ENCODE measurements around the gene PLEKHG2. TPM values are rescaled to one million over a fixed set of nuclear protein-coding genes. Genes with fewer than 3 reads are reported as not detected.

PLEKHG2 gene
- total and polyA plus RNA-seq, 11 donors, result 8.9 to 38.5 (median 13.3) TPM

DNA sequence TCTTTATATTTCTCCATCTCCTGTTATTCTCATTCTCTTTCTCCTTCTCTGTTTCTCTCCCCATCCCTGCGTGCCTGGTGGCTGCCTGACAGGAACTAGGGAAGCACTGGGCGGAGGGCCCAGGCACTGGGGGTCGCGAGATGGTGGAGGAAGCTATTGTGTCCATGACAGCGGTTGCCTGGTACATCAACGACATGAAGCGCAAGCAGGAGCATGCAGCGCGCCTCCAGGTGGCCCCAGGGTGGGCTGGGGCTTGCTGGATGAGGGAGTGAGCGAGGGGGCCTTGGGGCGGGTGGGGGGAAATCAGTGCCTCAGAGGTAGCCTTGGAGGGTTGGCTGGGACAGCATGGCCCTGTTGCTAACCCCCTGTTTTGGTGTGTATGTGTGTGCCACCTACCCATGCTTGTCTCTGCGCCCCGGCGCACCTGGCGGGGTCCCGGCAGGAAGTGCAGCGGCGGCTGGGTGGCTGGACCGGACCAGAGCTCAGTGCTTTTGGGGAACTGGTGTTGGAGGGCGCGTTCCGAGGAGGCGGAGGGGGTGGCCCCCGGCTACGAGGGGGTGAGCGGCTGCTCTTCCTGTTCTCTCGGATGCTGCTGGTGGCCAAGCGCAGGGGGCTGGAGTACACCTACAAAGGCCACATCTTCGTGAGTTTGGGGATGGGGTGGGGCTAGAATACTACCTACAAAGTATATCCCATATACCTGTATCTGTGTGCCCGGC lies 5.2 kb downstream of the PLEKHG2 start:
- intact Hi-C loops (cut with DNase I), result loop anchor here in 3 of 10 donors (10.0 kb wide), 2 partner anchors 117 to 293 kb away; partner anchors contain the start of genes PAK4 (in 2 of the 3) and EID2B (in 1 of the 3)
- H3K4me1 ChIP-seq, result peaks cover 0 to 39% (median 17%) of the 10 kb centered on the region in 12 donors
- H3K27me3 ChIP-seq, result no peaks in the 10 kb centered on the region
- ATAC-seq (no peak), DNase-seq (no peak)
- 85 to 88% (median 86%) methylated on average over 17 to 30 of the region's 30 CpGs for WGBS, 4 donors
- no peaks in the 10 kb centered on the region for H3K9me3 ChIP-seq
- H3K4me3 ChIP-seq, result no peak overlapping the region
- peak overlapping the region in 1 of 12 donors; percentile 14 for H3K27ac ChIP-seq
- TF ChIP-seq, protein P1, sequence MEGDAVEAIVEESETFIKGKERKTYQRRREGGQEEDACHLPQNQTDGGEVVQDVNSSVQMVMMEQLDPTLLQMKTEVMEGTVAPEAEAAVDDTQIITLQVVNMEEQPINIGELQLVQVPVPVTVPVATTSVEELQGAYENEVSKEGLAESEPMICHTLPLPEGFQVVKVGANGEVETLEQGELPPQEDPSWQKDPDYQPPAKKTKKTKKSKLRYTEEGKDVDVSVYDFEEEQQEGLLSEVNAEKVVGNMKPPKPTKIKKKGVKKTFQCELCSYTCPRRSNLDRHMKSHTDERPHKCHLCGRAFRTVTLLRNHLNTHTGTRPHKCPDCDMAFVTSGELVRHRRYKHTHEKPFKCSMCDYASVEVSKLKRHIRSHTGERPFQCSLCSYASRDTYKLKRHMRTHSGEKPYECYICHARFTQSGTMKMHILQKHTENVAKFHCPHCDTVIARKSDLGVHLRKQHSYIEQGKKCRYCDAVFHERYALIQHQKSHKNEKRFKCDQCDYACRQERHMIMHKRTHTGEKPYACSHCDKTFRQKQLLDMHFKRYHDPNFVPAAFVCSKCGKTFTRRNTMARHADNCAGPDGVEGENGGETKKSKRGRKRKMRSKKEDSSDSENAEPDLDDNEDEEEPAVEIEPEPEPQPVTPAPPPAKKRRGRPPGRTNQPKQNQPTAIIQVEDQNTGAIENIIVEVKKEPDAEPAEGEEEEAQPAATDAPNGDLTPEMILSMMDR (IDR thresholded peaks at IDR 0.05), result no peak
- TF ChIP-seq POLR2A (IDR thresholded peaks at IDR 0.05), result no peak
- H3K36me3 ChIP-seq, result peaks cover 0 to 69% (median 59%) of the 10 kb centered on the region in 9 donors

DNA sequence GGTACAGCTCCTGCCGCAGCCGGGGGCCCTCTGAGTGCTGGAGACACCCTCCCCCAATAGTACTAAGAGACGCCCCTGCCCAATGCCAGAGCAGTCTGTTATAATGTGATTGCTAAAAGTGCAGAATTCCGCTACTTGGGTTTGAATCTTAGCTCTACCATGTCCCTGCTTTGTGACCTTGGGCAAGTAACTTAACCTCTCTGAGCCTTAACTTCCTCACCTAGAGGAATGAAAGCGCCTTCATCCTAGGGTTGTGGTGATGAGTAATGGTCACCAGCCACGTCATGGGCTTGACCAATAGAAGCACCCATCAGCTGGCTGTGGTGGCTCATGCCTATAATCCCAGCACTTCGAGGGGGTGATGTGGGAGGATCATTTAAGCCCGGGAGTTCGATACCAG lies 6.5 kb downstream of the PLEKHG2 start:
- no peak for ATAC-seq

DNA sequence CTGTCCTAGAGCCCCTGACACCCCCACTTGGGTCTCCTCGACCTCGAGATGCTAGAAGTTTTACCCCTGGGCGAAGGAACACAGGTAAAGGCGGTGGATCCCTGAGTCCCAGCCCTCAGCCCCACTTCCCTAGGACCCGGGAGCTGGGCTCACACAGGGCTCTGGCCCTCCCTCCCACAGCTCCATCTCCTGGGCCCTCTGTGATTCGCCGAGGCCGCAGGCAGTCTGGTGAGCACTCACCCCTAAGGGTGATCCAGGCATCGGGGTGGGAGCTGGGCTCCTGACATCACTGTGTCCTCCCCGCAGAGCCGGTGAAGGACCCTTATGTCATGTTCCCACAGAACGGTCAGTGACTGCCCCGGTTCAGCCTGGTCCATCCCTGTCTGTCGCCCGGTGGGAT lies 8.3 kb downstream of the PLEKHG2 start:
- ATAC-seq, result no peak
- no peaks in the 10 kb centered on the region for H3K27me3 ChIP-seq

More for the DNA sequence above, 6.5 kb downstream of the PLEKHG2 start:
- intact Hi-C loops (cut with DNase I), result loop anchor here in 3 of 10 donors (10.0 kb wide), 2 partner anchors 116 to 294 kb away; partner anchors contain the start of genes PAK4 (in 2 of the 3) and EID2B (in 1 of the 3)
- DNase-seq, result no peak
- H3K27me3 ChIP-seq, result no peaks in the 10 kb centered on the region
- H3K9me3 ChIP-seq, result no peaks in the 10 kb centered on the region
- H3K4me1 ChIP-seq, result peaks cover 0 to 31% (median 16%) of the 10 kb centered on the region in 12 donors
- WGBS, 4 donors, result 82 to 96% (median 90%) methylated on average over 9 of the region's 9 CpGs
- H3K4me3 ChIP-seq, result no peak overlapping the region
- TF ChIP-seq, protein P1 (IDR thresholded peaks at IDR 0.05), result no peak
- no peak for TF ChIP-seq POLR2A (IDR thresholded peaks at IDR 0.05)
- H3K36me3 ChIP-seq, result peaks cover 0 to 82% (median 66%) of the 10 kb centered on the region in 9 donors
- peak overlapping the region in 1 of 12 donors; percentile 3 for H3K27ac ChIP-seq

GRCh38 chr19:39422020-39422419 lies 9.6 kb downstream of the PLEKHG2 start:
- intact Hi-C loops (cut with DNase I), result no loop called here
- no peak for ATAC-seq
- H3K36me3 ChIP-seq, result peaks cover 0 to 79% (median 58%) of the 10 kb centered on the region in 9 donors

More for the DNA sequence above, 8.3 kb downstream of the PLEKHG2 start:
- intact Hi-C loops (cut with DNase I), result no loop called here
- peaks cover 0 to 16% (median 2%) of the 10 kb centered on the region in 12 donors for H3K4me1 ChIP-seq
- WGBS, 4 donors, result 91 to 95% (median 92%) methylated on average over 9 to 15 of the region's 15 CpGs
- no peak overlapping the region for H3K4me3 ChIP-seq
- no peaks in the 10 kb centered on the region for H3K9me3 ChIP-seq
- H3K27ac ChIP-seq, result no peak overlapping the region
- H3K36me3 ChIP-seq, result peaks cover 0 to 90% (median 68%) of the 10 kb centered on the region in 9 donors
- TF ChIP-seq, protein P1 (IDR thresholded peaks at IDR 0.05), result no peak
- no peak for TF ChIP-seq POLR2A (IDR thresholded peaks at IDR 0.05)
- DNase-seq, result no peak

More at GRCh38 chr19:39422020-39422419, 9.6 kb downstream of the PLEKHG2 start:
- no peak overlapping the region for H3K27ac ChIP-seq
- no peak for TF ChIP-seq POLR2A (IDR thresholded peaks at IDR 0.05)
- TF ChIP-seq, protein P1 (IDR thresholded peaks at IDR 0.05), result no peak
- H3K4me1 ChIP-seq, result peaks cover 0 to 4% (median 0%) of the 10 kb centered on the region in 12 donors
- WGBS, 4 donors, result 87 to 93% (median 92%) methylated on average over 4 to 5 of the region's 5 CpGs
- H3K9me3 ChIP-seq, result no peaks in the 10 kb centered on the region
- DNase-seq, result no peak
- no peaks in the 10 kb centered on the region for H3K27me3 ChIP-seq
- no peak overlapping the region for H3K4me3 ChIP-seq
